Tongue (tissue), 2 donors: Measurements from ENCODE around the gene EMP3. TPM values are rescaled to one million over a fixed set of nuclear protein-coding genes. Genes with fewer than 3 reads are reported as not detected.
"Not testable (repeated sequence)": the region's sequence is repeated elsewhere in the genome, so short reads cannot be mapped to it uniquely, and the experiment has no call there.

ENCODE experiments used
- DNase-seq: peaks from one replicate; pipeline ENCODE4 v3.0.0-alpha.2; 2015
- total RNA-seq: library from RNA; depleted of rRNA; stranded (reverse); fragments of >200 nt; gene quantifications from one replicate; pipeline ENCODE4 v1.2.3, GENCODE V29; 2014

The EMP3 gene, protein sequence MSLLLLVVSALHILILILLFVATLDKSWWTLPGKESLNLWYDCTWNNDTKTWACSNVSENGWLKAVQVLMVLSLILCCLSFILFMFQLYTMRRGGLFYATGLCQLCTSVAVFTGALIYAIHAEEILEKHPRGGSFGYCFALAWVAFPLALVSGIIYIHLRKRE
- total RNA-seq: 27.2 TPM

DNA sequence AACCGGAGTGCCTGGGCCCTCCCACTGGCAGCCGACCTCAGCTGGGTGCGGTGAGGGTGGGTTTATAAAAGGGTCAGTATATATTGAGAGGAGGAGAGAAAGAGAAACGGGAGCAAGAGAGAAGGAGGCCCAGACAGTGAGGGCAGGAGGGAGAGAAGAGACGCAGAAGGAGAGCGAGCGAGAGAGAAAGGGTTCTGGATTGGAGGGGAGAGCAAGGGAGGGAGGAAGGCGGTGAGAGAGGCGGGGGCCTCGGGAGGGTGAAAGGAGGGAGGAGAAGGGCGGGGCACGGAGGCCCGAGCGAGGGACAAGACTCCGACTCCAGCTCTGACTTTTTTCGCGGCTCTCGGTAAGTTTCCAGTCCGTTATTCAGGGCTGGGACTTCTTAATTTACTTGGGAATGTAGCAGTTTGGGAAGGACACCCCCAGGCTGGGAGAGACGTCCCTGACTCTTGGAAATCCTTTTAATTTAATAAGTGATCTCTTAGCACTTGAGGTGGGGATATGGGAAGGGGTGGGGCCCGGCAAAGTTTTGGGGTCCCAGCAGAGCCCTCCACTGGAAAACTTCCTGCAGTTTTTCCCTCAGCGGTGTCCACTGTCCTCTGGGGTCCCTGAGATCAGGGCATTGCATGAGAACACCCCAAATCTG, at the start of gene EMP3:
Gene EMP3 (plus strand): TSS at position 288 of the 646 bp plus-strand sequence. CDS start 1,293 bp downstream, outside the sequence.
- peak; percentile 96 for DNase-seq

DNA sequence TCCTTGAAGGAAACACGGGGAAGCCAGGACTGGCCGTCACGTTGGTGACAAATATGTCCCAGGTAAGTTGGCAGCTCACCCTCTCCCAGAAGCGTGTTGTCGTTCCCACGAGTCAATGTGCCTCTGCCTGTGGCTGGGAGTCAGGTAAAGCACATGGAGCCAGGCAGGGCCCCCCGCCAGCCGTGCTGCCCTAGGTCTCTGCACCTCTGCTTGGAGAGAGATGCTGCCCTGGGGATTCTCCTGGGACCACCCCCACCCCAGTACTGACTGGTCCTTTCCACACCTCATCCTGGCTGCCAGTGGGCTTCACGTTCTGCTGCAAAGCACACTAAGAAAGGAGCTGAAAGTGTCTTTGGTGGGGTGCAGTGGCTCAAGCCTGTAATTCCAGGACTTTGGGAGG, 45.6 kb upstream of the EMP3 start:
- no peak for DNase-seq

DNA sequence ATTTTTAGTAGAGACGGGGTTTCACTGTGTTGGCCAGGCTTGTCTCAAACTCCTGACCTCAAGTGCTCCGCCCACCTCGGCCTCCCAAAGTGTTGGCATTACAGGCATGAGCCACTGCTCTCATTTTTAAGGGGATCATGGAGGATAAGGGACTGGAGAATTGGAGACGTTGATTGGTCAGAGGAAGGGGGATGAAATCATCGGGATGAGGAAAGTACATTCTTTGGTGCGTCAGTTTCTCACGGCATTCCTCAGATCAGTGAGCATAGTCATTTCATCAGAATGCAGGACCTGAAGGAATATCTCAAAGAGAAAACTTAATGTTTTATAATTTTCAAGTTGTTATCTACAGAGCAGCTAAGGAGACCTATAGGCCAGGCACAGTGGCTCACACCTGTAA, 41.4 kb upstream of the EMP3 start:
- no peak for DNase-seq

DNA sequence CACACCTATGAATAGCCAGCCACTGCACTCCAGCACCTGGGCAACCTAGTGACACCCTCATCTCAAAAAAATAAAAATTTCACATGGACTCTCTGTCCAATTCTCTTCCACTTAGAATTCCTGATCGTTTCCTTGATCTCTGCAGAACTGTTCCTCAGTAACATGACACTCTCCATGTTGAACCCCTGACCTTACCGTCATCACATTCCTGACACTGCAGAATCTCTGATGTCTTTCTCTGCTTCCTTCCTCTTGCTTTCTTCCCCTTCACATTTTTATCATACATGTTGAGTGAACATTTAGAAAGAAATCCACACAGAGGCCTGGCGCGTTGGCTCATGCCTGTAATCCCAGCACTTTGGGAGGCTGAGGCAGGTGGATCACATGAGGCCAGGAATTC, 40.5 kb upstream of the EMP3 start:
- no peak for DNase-seq

DNA sequence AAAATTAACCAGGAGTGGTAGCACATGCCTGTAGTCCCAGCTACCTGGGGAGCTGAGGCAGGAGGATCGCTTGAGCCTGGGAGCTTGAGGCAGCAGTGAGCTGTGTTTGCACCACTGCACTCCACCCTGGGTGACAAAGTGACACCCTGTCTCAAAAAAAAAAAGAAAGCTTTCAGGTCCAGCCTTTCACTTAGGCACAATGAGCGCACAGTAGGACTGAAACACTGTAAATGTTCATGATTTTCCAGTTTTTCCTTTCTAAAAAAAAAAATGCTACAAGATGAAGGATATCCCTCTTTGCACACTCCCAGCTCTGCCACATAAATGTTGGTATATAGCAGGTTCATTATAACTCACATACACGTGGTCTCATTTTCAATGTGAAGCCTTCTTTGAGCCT, 37.6 kb upstream of the EMP3 start:
- DNase-seq: no peak

DNA sequence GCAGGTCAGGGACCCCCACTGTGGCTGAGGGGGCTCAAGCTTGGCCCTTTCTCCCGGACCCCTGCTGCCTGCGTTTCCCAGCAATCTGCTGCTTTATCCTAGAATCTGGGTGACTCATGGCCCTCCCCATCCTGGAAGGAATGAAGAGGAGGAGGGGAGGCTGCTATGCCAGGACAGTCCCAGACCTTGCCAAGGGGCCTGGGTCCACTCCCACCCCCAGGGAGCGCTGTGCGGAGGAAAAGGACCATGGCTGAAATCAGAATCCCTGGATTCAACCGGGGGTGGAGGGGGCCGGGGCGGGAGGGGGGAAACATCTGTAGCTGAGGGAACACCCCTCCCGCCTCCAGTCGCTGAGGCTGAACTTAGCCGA, 35.0 kb upstream of the EMP3 start:
- DNase-seq: peak; percentile 62

DNA sequence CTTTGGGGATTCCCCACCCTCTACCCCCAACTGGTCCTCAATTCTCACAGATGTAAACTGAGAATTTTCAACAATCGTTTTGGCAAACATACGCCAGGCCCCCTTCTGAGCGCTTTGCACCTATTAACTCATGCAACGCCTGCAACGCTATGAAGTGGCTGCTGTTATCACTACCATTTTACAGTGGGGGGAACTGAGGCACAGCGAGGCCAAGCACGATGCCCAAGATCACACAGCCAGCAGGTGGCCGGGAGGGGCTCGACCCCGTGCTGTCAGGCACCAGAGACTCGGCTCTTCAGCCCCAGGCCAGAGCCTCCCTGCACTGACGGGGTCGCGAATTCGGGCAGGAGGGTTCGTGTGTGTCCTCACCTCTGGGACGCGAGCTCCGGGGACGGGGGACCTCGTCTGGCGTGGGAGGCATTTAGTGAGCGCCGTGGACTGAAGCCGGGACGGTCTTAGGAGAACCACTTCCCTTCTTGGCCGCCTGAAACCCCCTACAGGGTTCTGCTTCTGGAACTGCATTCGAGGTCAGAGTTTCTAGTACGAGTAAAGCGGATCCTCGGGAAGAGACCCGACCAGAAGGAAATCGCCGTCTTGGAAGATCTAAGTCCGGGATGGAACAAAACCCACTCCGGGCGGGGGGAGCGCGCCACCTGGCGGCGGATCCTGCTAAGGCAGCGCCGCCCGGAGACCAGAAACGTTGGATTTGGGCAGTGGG, 34.4 kb upstream of the EMP3 start:
- peak; percentile 90 for DNase-seq

DNA sequence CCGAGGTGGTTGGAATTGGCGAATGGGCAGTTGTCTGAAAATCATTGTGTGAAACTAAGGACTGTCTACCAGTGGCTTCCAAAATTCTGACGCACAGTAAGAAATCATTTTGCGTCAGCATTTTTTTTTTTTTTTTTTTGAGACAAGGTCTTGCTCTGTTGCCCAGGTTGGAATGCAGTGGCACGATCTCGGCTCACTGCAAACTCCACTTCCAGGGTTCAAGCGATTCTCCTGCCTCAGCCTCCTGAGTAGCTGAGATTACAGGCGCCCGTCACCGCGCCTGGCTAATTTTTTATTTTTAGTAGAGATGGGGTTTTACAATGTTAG, 33.9 kb upstream of the EMP3 start:
- DNase-seq: not testable (repeated sequence)

DNA sequence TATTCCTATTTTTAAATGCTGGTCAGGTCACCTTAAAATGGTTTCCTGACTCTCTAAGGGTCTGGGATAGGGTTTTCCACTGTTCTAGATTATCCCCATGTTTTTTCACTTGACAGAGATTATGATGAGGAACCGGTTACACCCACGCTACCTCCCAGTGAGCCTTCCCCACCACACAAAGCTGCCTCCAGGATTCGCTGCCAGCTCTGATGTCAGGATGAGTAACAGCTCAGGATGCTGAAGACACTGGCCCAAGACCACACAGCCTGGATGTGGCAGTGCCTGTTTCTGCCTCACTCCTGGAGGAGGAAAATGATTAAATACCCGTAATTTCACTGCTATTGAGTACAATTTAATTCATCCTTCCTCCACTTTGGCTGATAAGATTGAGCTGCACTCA, 32.6 kb upstream of the EMP3 start:
- no peak for DNase-seq

DNA sequence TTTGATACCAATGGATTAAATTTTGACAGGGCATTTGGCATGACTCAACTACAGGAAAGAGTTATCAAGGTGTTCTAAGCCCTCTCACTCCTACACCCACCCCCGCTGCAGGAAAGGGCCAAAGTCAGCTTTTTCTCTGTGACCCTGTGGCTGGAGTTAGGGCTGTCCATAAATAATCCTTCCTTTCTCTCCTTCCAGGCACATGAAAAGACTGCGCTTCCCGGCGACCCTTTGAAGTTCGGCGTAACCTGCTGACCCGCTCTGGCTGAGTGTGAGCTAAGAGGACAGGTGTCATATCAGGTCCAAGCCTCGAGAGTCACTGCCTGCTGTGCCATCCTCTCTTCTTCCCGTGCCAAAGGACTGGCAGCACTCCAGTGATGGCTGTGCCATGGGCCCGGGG, 29.9 kb upstream of the EMP3 start:
- DNase-seq: no peak

DNA sequence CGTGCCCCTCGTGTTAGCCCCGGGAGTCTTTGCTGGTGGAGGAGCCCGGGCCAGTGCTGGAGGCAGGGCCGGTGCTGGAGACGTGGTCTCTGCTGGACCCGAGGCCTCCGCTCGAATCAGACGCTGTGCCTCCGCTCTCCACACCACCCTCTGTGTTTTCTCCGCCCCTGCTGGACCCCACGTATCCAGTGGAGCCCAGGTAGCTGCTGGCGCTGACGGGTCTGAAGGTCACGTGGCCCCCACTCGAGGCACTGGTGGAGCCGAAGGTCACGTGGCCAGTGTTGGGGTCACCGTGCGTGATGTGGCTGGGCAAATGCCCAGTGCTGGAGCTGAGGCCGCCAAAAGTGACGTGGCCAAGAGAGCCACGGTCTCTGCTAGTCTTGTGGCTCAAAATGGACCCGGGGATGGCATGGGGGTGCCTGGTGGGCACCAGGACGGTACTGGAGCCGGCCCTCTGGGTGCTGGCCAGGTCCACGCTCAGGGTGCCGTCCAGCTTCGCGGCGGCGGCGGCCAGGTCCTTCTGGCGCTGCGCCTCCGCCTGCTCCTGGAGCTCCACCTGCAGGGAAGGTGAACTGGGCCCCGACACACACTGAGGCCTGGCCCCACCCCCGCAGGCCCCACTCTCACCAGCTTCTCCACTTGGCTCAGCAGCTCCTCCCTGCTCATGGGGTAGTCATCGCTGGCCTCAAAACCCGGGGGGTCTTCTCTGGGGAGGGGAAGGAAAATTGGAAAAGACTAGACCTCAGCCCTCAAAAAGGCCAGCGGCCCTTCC, 28.2 kb upstream of the EMP3 start:
- no peak for DNase-seq

DNA sequence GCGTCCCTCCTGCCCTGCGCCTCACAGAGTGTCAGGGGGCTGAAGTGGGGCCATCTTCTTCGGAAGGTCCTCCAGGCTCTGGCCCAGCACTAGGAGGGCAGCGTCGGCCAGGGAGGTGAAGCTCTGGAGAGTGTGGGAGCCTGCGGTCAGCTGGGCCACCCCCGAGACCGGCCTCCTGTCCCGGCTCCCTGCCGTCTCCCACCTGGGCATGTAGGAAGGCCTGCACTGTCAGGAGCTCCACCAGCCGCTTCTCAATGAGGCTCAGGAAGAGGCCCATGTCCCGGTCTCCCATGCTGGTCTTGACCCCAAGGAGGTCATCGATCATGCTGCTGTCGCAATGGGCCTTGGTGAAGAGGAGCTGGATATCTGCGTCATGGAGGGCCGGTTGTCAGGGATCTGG, 27.4 kb upstream of the EMP3 start:
- DNase-seq: no peak

DNA sequence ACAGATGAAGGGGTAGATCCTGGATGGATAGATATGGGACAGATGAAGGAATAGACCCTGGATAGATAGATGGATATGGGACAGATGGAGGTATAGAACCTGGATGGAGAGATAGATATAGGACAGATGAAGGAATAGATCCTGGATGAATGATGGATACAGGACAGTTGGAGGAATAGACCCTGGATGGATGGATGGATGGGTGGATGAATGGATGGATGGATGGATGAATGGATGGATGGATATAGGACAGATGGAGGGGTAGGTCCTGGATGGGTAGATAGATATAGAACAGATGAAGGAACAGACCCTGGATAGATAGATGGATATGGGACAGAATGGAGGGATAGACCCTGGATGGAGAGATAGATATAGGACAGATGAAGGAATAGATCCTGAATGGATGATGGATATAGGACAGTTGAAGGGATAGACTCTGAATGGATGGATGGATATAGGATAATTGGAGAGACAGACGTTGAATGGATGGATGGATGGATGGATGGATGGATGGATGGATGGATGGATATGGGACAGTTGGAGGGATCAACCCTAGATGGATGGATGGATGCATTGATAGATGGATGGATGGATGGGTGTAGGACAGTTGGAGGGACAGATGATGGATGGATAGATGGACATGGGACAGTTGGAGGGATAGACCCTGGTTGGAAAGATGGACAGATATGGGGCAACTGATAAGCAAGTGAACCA, 23.3 kb upstream of the EMP3 start:
- no peak for DNase-seq

DNA sequence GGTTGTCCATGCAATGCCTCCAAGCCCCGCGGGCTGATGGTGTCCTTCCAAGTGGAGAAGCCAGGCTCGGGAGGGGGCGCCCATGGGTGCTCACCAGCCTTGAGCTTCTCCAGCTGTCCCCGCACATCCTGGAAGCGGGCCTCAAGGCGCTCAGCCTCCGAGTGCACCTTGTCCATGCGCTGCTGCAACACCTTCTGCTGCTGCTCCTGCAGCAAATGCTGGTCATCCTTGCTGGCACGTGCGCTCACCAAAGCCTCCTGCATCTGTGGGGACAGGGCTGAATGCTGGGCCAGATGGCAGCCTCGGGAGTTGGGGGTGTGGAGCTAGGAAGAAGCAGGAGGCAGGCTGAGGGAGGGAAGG, 22.8 kb upstream of the EMP3 start:
- DNase-seq: no peak

DNA sequence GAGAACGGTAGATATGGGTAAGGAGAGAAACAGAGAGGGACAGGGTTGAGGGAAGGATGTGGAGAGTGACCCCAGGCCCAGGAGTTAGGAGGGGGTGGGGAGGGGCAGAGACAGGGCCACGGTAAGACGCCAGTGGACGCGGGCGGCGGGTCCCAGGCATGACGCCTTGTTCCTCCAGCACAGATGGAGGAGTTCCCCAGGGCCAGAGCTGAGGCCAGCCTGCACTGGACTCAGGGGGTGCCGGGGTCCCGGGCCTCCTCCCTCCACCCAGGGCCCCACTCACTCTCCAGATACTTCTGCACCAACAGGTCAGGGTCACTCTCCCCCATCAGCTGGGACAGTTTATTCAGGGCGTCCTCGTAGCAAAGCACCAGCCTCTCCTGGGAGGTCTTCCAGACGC, 22.0 kb upstream of the EMP3 start:
- DNase-seq: no peak

DNA sequence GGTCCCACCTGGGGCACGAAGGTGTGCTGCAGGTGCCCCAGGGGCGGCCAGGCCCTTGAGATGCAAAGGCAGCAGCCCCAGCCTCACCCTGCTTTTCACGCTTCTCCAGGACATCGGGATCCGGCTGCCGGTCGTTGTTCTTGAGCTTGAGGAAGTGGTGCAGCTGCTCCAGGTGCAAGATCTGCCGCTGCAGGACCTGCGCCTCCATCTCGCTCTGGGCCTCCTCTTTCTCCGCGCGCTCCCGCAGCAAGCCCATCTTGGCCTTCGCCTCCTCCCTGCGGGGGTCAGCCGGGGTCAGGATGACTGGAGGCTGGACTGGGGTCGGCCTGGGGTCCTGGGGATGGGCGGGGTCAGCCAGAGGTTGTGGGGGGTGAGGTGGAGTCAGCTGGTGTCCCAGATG, 21.5 kb upstream of the EMP3 start:
- DNase-seq: no peak

DNA sequence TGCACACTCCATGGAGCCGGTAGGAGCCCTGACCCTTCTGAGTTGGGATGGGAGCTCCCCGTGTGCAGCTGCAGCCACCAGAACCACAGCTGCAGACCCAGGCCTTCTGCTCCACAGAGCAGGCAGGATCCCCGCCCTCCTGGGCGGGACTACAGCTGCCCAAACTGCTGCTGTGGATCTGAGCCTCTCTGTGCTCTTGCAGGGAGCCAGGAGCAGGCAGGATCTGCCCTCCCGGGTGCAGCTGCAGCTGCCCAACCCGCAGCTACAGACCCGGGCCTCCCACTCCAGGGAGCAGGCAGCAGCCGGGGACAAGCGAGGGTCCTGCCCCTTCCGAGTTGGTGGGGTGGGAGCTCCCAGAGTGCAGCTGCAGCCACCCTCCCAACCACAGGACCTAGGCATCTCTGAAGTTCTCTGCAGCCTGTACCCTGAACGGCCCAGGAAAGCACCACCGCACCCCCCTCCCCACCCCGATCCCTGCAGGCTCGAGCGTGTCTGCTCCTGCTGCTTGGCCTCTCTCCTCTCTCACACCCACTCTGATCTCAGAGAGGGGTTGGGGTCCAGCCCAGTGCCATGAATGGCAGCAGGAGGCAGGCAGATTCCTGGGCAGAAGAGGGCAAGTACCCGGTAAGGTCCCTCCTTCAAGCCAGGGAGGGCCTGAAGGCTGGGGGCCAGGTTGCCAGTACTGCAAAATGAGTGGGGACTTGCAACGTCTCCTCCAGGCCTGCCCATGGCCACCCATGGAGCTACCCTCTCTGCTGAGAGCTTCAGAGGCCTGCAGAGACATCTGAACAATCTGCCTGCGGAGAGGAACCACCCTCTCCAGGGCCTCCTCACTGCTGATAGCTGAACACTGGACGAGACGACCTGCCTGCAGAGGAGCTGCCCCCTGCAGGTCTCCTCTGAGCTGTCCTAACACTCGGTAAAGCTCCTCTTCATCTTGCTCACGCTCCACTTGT, 16.4 kb upstream of the EMP3 start:
- DNase-seq: peak; percentile 77

DNA sequence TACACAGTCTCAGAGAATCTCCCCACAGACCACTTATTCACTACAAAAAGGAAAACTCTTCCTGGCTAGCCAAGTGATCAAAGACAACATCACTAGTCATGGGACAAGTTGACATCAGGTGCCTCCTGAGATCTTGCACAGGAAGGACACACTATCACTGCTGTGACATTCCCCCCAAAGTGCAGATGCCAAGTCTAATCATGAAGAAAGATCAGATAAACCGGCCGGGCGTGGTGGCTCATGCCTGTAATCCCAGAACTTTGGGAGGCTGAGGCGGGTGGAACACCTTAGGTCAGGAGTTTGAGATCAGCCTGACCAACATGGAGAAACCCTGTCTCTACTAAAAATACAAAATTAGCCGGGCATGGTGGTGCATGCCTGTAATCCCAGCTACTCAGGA, 15.6 kb upstream of the EMP3 start:
- DNase-seq: not testable (repeated sequence)

DNA sequence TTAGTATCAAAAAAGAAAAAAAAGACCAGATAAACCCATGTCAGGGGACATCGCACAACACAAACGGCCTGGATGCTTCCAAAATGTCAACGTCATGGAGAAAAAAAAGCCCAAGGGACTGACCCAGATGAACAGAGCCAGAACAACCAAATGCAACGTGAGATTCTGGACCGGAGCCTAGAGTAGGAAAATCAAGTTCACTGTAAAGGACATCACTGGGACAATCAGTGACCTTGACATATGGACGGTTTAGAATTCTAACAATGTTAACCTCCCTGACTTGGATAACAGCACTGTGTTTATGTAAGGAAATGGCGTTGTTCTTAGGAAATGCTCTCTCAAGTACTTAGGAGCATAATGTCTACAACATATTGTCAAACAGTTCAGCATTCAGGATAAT, 15.1 kb upstream of the EMP3 start:
- no peak for DNase-seq

DNA sequence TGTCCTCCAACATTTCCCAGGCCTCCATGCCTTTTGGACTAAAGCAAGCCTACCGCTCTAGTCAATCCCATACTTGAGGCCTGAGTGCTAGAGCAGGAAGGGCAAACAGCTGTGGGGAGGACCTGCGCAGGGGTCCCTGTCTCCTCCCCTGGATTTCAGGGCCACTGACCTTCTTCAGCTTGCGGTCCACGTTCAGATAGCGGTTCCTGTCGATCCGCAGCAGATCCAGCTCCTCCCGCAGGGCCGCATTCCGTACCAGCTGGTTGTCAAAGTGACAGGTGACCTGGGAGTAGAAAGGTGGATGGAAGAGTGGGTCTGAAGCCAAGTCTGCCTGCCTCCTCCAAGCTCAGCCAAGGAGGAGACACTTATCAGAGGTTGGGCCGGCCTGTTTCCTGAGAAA, 14.0 kb upstream of the EMP3 start:
- DNase-seq: no peak

DNA sequence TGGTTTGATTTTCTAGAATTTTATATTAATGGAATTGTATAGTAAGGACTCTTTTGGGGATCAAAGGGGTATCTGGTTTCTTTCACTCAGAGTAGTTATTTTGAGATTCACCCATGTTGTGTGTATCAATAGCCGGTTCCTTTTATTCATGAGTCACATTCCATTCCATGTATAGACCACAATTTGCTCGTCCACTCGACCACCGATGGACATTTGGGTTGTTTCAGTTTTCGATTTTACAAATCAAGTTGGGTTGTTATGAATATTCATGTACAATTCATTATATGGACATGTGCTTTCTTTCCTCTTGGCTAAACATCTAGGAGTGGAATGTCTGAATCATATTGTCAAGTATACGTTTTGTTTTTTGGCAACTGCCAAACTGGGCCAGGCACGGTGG, 9.6 kb upstream of the EMP3 start:
- DNase-seq: no peak

DNA sequence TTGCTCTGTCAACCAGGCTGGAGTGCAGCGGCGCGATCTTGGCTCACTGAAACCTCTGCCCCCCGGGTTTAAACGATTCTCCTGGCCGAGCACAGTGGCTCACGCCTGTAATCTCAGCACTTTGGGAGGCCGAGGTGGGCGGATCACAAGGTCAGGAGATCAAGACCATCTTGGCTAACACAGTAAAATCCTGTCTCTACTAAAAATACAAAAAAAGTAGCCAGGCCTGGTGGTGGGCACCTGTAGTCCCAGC, 7.7 kb upstream of the EMP3 start:
- not testable (repeated sequence) for DNase-seq
